Heart left ventricle (tissue), 13 donors: Measurements from ENCODE around the gene CEP85L.

Experiments used
- POLR2A ChIP-seq, 2 donors: fragments of 450-650 bp; IDR thresholded peaks; one replicate each; pipeline ENCODE4 v1.6.1; 2017; ENCODE audit warnings: antibody characterized with exemption in 2 of 2, mild to moderate bottlenecking in 2 of 2, moderate library complexity in 2 of 2
- TF ChIP-seq, protein P1 (sequence below), 12 donors: fragments of 200-600 bp; sonication (generic) in 4 of 12; IDR thresholded peaks; one replicate each; pipeline versions ENCODE4 v1.5.0 to v1.8.0; 2018 to 2022; ENCODE audit warnings: antibody characterized with exemption in 12 of 12, mild to moderate bottlenecking in 5 of 12
- donor health status: ischemic (EF 13 %, LVEDD 7.1; RV severe dilation, severe dysfunction).
- donor health status: DM: no; HTN: yes; CAD: no.
- donor health status: DM: no; HTN: no; CAD: no.
- donor health status: ischemic (EF 25% LVEDD 6.9; RV normal size, moderate dysfunction).
- donor health status: ischemic (EF 25% LVEDD 5.7; RV mildly dilated, moderate dysfunction).
- donor health status: ischemic (EF 35%, LVEDD 5.7; RV mildly dilated, moderate dysfunction).
- donor health status: nonischemic (EF 11% LVEDD 7.7; RV severe dilation, severe dysfunction).
- donor health status: DM: yes; HTN: yes; CAD: no.
- donor health status: PGD.
- donor health status: ischemic (EF 29% LVEDD 5.4; RV normal size, mild dysfunction).
- donor health status: nonischemic (EF 23%, LVEDD 6.1; RV moderate dilation, normal function).

DNA sequence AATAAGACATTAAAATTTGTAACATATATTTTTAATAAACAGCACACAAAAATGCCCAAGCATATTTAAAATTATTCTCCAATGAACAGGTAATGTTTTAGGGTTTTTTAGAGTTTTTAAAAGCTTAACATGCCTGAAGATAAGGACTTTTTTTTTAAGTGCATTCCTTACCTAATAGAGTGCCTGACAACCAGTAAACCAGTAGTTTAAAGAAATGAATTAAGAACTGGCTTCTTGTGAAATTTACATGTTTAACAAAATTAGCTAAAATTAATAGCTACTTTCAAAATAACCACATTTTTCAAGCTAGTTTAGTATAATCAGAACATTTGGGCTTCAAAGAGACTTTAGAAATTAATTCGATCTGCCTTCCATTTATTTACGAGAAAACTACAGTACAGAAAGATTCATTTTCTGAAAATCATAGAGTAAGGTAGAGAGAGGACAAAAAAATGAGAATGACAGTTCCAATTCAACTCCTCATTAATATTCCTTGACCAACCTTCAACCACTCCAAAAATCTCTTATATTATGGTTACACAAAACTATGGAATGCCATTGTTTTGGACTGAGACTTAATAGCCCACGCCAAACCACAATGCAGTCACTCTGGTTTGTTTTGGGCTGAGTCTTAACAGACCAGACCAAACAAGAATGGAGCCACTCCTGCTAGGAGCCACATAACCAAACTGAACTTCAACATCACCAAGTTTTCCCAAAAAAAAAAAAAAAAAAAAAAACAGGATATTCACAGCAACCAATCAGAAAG, 109.0 kb downstream of the CEP85L start:
- TF ChIP-seq, protein P1, sequence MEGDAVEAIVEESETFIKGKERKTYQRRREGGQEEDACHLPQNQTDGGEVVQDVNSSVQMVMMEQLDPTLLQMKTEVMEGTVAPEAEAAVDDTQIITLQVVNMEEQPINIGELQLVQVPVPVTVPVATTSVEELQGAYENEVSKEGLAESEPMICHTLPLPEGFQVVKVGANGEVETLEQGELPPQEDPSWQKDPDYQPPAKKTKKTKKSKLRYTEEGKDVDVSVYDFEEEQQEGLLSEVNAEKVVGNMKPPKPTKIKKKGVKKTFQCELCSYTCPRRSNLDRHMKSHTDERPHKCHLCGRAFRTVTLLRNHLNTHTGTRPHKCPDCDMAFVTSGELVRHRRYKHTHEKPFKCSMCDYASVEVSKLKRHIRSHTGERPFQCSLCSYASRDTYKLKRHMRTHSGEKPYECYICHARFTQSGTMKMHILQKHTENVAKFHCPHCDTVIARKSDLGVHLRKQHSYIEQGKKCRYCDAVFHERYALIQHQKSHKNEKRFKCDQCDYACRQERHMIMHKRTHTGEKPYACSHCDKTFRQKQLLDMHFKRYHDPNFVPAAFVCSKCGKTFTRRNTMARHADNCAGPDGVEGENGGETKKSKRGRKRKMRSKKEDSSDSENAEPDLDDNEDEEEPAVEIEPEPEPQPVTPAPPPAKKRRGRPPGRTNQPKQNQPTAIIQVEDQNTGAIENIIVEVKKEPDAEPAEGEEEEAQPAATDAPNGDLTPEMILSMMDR (IDR thresholded peaks at IDR 0.05), result no peak
- TF ChIP-seq POLR2A (IDR thresholded peaks at IDR 0.05), result no peak
